Astrocyte (in vitro differentiated cells and primary cell): ENCODE data around the gene SPINT1. TPM values are rescaled to one million over a fixed set of nuclear protein-coding genes. Genes with fewer than 3 reads are reported as not detected.

Experiments
- DNase-seq: peaks from one replicate; pipeline ENCODE4 v3.0.0-alpha.2; 2010; ENCODE audit warnings: low read depth
- FAIRE-seq: peaks from 2 replicates; lab custom pipeline; 2011; peaks lifted over from hg19 to GRCh38; lab: Jason Lieb, UNC
- H2AFZ ChIP-seq: 2 replicates; pipeline ENCODE4 v1.6.0; 2012; ENCODE audit warnings: low read depth, low read length, inconsistent platforms
- H3K27ac ChIP-seq: 2 replicates; pipeline ENCODE4 v1.5.1; 2011; ENCODE audit warnings: low read depth, low read length, inconsistent platforms
- H3K27me3 ChIP-seq: 2 replicates; pipeline ENCODE4 v1.6.0; 2011; ENCODE audit warnings: low read length, inconsistent platforms; ENCODE audit not compliant: insufficient read depth
- H3K36me3 ChIP-seq: 2 replicates; pipeline ENCODE4 v1.5.1; 2011; ENCODE audit warnings: low read length, inconsistent platforms; ENCODE audit not compliant: insufficient read depth
- H3K4me1 ChIP-seq: 2 replicates; pipeline ENCODE4 v1.5.1; 2011; ENCODE audit warnings: low read length, inconsistent platforms; ENCODE audit not compliant: insufficient read depth
- H3K4me2 ChIP-seq: 2 replicates; pipeline ENCODE4 v1.6.0; 2012; ENCODE audit warnings: low read length, inconsistent platforms
- H3K4me3 ChIP-seq: 2 replicates; pipeline ENCODE4 v1.5.1; 2011; ENCODE audit warnings: low read depth, mild to moderate bottlenecking, low read length, inconsistent platforms; ENCODE audit not compliant: insufficient read depth
- H3K79me2 ChIP-seq: 2 replicates; pipeline ENCODE4 v1.6.0; 2012; ENCODE audit warnings: mild to moderate bottlenecking, low read length, inconsistent platforms; ENCODE audit not compliant: insufficient read depth
- H3K9ac ChIP-seq: 2 replicates; pipeline ENCODE4 v1.6.0; 2012; ENCODE audit warnings: mild to moderate bottlenecking, low read length, inconsistent platforms
- H3K9me3 ChIP-seq: 2 replicates; pipeline ENCODE4 v1.5.1; 2012; ENCODE audit warnings: low read depth, mild to moderate bottlenecking, low read length, inconsistent platforms; ENCODE audit not compliant: insufficient read depth
- H4K20me1 ChIP-seq: 2 replicates; pipeline ENCODE4 v1.6.0; 2012; ENCODE audit warnings: low read length, inconsistent platforms; ENCODE audit not compliant: insufficient read depth
- H3K27ac Mint-ChIP-seq: one replicate; pipeline ENCODE4 v1.8.0; 2021; ENCODE audit warnings: mild to moderate bottlenecking, mixed read lengths; ENCODE audit not compliant: unreplicated experiment
- H3K27me3 Mint-ChIP-seq: one replicate; pipeline ENCODE4 v1.8.0; 2021; ENCODE audit warnings: low read depth, mixed read lengths; ENCODE audit not compliant: unreplicated experiment
- H3K36me3 Mint-ChIP-seq: one replicate; pipeline ENCODE4 v1.8.0; 2021; ENCODE audit warnings: low read depth, mixed read lengths; ENCODE audit not compliant: unreplicated experiment
- H3K4me1 Mint-ChIP-seq: one replicate; pipeline ENCODE4 v1.8.0; 2021; ENCODE audit warnings: low read depth, mixed read lengths; ENCODE audit not compliant: unreplicated experiment
- H3K4me3 Mint-ChIP-seq: one replicate; pipeline ENCODE4 v1.8.0; 2021; ENCODE audit warnings: mild to moderate bottlenecking, moderate library complexity, mixed read lengths; ENCODE audit not compliant: unreplicated experiment
- H3K9me3 Mint-ChIP-seq: one replicate; pipeline ENCODE4 v1.8.0; 2021; ENCODE audit warnings: mild to moderate bottlenecking, mixed read lengths; ENCODE audit not compliant: unreplicated experiment
- CTCF ChIP-seq: IDR thresholded peaks from 2 replicates; pipeline ENCODE4 v1.5.1; 2011; ENCODE audit warnings: low read depth, mild to moderate bottlenecking, inconsistent platforms, low read length, moderate library complexity; ENCODE audit not compliant: insufficient read depth
- EZH2 ChIP-seq: IDR thresholded peaks from 2 replicates; pipeline ENCODE4 v1.6.1; 2012; ENCODE audit warnings: mild to moderate bottlenecking, low read length, inconsistent platforms; ENCODE audit not compliant: insufficient read depth
- total RNA-seq: library from RNA; stranded (reverse); gene quantifications from 2 replicates; pipeline ENCODE4 v1.2.1, GENCODE V29; 2021

The SPINT1 gene
- total RNA-seq, 1 donor from 2014 or later = 40.3 TPM

- no peaks in the 10 kb centered on the region for H3K36me3 ChIP-seq
- DNase-seq (no peak), FAIRE-seq (no peak)
- H3K27ac Mint-ChIP-seq = no peak overlapping the region
- no peaks in the 10 kb centered on the region for H3K9me3 ChIP-seq
- peaks cover 19% of the 10 kb centered on the region for H4K20me1 ChIP-seq
- H3K4me3 ChIP-seq = no peak overlapping the region
- H2AFZ ChIP-seq = no peak overlapping the region
- peaks cover 1% of the 10 kb centered on the region for H3K36me3 Mint-ChIP-seq
- H3K9ac ChIP-seq = no peak overlapping the region
- no peak overlapping the region for H3K4me3 Mint-ChIP-seq
- H3K27me3 Mint-ChIP-seq = no peaks in the 10 kb centered on the region
- peaks cover 14% of the 10 kb centered on the region for H3K4me1 ChIP-seq
- H3K9me3 Mint-ChIP-seq = no peaks in the 10 kb centered on the region
- H3K27me3 ChIP-seq = no peaks in the 10 kb centered on the region
- no peak for TF ChIP-seq EZH2
- peaks cover 8% of the 10 kb centered on the region for H3K4me1 Mint-ChIP-seq
- peaks cover 59% of the 10 kb centered on the region for H3K79me2 ChIP-seq
- no peak overlapping the region for H3K4me2 ChIP-seq
- H3K27ac ChIP-seq = no peak overlapping the region
Observed at GRCh38 chr15:40803688-40804087, 40.2 kb upstream of the SPINT1 start.

GRCh38 chr15:40806672-40807027 lies 37.2 kb upstream of the SPINT1 start:
- no peak for DNase-seq
- peak overlapping the region; percentile 97 for H3K4me3 ChIP-seq
- TF ChIP-seq CTCF (no peak), EZH2 (no peak)
- peak overlapping the region; percentile 99 for H2AFZ ChIP-seq
- H3K4me1 ChIP-seq = peaks cover 14% of the 10 kb centered on the region
- H3K36me3 Mint-ChIP-seq = no peaks in the 10 kb centered on the region
- peak overlapping the region; percentile 88 for H3K4me2 ChIP-seq
- no peaks in the 10 kb centered on the region for H3K27me3 Mint-ChIP-seq
- H3K9me3 Mint-ChIP-seq = no peaks in the 10 kb centered on the region
- H3K9me3 ChIP-seq = no peaks in the 10 kb centered on the region
- H3K27me3 ChIP-seq = no peaks in the 10 kb centered on the region
- H3K36me3 ChIP-seq = peaks cover 4% of the 10 kb centered on the region
- H3K4me1 Mint-ChIP-seq = peaks cover 8% of the 10 kb centered on the region
- peak overlapping the region; percentile 92 for H3K4me3 Mint-ChIP-seq
- FAIRE-seq = no peak
- peak overlapping the region; percentile 93 for H3K9ac ChIP-seq
- H4K20me1 ChIP-seq = peaks cover 19% of the 10 kb centered on the region
- H3K79me2 ChIP-seq = peaks cover 55% of the 10 kb centered on the region
- H3K27ac ChIP-seq = peak overlapping the region; percentile 79
- H3K27ac Mint-ChIP-seq = peak overlapping the region; percentile 84

- H3K79me2 ChIP-seq = peaks cover 49% of the 10 kb centered on the region
- peak; percentile 55 for FAIRE-seq
Observed at GRCh38 chr15:40807028-40807887, 36.6 kb upstream of the SPINT1 start, which contains the start of the genes DNAJC17 and ZFYVE19. Gene DNAJC17, minus strand, starts transcription at chr15:40807473. Its CDS starts 27 bp downstream, at chr15:40807446. Gene ZFYVE19, plus strand, starts transcription at chr15:40807089. Its CDS starts 501 bp downstream, at chr15:40807590.

More at GRCh38 chr15:40807028-40807887, 36.6 kb upstream of the SPINT1 start, which contains the start of the genes DNAJC17 and ZFYVE19:
- Histone ChIP-seq H3K4me1 (peaks cover 14% of the 10 kb centered on the region), H3K27ac (peak within 1 kb of the TSS; percentile 79), H3K27me3 (no peaks in the 10 kb centered on the region), H3K4me3 (peak within 1 kb of the TSS; percentile 97), H3K9me3 (no peaks in the 10 kb centered on the region), H3K9ac (peak within 1 kb of the TSS; percentile 93), H3K36me3 (peaks cover 4% of the 10 kb centered on the region), H2AFZ (peak within 1 kb of the TSS; percentile 99), H3K4me2 (peak within 1 kb of the TSS; percentile 88), H4K20me1 (peaks cover 15% of the 10 kb centered on the region)
- H3K36me3 Mint-ChIP-seq = no peaks in the 10 kb centered on the region
- peak; percentile 94 for DNase-seq
- H3K27me3 Mint-ChIP-seq = no peaks in the 10 kb centered on the region
- no peak for TF ChIP-seq EZH2
- no peak for TF ChIP-seq CTCF
- peaks cover 8% of the 10 kb centered on the region for H3K4me1 Mint-ChIP-seq
- H3K27ac Mint-ChIP-seq = peak within 1 kb of the TSS; percentile 84
- peak within 1 kb of the TSS; percentile 92 for H3K4me3 Mint-ChIP-seq
- H3K9me3 Mint-ChIP-seq = no peaks in the 10 kb centered on the region
